Measurements from ENCODE around the gene TGIF1. TPM values are rescaled to one million over a fixed set of nuclear protein-coding genes. Genes with fewer than 3 reads are reported as not detected.

Gene TGIF1
- total and polyA plus RNA-seq, 9 of the 15 experiments (the other 6 are each of a cell fraction or from before 2014, with no cell fraction given): 16.1 to 77.7 (median 44.6) TPM

DNA sequence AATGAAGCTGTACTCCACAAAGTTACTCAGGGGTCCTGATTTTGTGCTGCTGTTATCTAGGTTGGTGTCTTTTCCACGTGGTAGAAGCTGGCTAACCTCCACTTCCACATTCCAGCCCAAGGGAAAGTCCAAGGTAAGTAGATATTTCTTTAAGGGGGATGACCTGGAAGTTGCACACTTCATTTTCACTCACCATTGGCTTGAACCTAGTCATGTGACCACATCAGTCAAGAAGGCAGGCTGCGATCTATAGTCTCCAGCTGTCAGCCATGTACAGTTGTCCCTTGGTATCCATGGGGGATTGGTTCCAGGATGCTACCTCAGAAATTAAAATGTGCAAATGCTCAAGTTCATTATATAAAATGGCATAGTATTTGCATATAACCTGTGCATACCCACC is 31.9 kb upstream of the TGIF1 start (continued):
- TF ChIP-seq RAD51 (IDR thresholded peaks at IDR 0.05; ENCODE audit: borderline replicate concordance, low read depth) (peak; percentile 62; the same call in 1 of the 2 replicates), KDM5B (IDR thresholded peaks at IDR 0.05; ENCODE audit: insufficient replicate concordance, low read depth, low read length) (no peak), SAFB (IDR thresholded peaks at IDR 0.05; ENCODE audit: borderline replicate concordance, low read depth, low read length) (no peak), EP300 (IDR thresholded peaks at IDR 0.05; ENCODE audit: low read length) (no peak), CBFA2T2 (conservative IDR thresholded peaks at IDR 0.05) (0 out of 2 replicates have a peak, but pooled peaks have one; percentile 6), ZNF695 (CRISPR knock-in tag; IDR thresholded peaks at IDR 0.05) (no peak), MBD2 (IDR thresholded peaks at IDR 0.05; ENCODE audit: borderline replicate concordance, low read depth) (no peak), ATF7 (IDR thresholded peaks at IDR 0.05) (no peak)
- TF ChIP-seq, protein P1, sequence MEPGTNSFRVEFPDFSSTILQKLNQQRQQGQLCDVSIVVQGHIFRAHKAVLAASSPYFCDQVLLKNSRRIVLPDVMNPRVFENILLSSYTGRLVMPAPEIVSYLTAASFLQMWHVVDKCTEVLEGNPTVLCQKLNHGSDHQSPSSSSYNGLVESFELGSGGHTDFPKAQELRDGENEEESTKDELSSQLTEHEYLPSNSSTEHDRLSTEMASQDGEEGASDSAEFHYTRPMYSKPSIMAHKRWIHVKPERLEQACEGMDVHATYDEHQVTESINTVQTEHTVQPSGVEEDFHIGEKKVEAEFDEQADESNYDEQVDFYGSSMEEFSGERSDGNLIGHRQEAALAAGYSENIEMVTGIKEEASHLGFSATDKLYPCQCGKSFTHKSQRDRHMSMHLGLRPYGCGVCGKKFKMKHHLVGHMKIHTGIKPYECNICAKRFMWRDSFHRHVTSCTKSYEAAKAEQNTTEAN (CRISPR knock-in tag; IDR thresholded peaks at IDR 0.05): no peak
- TF ChIP-seq, protein P2, sequence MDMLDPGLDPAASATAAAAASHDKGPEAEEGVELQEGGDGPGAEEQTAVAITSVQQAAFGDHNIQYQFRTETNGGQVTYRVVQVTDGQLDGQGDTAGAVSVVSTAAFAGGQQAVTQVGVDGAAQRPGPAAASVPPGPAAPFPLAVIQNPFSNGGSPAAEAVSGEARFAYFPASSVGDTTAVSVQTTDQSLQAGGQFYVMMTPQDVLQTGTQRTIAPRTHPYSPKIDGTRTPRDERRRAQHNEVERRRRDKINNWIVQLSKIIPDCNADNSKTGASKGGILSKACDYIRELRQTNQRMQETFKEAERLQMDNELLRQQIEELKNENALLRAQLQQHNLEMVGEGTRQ (CRISPR knock-in tag; IDR thresholded peaks at IDR 0.05): peak; percentile 26; the same call in 1 of the 2 replicates
- TF ChIP-seq, protein P3, sequence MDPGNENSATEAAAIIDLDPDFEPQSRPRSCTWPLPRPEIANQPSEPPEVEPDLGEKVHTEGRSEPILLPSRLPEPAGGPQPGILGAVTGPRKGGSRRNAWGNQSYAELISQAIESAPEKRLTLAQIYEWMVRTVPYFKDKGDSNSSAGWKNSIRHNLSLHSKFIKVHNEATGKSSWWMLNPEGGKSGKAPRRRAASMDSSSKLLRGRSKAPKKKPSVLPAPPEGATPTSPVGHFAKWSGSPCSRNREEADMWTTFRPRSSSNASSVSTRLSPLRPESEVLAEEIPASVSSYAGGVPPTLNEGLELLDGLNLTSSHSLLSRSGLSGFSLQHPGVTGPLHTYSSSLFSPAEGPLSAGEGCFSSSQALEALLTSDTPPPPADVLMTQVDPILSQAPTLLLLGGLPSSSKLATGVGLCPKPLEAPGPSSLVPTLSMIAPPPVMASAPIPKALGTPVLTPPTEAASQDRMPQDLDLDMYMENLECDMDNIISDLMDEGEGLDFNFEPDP (CRISPR knock-in tag; IDR thresholded peaks at IDR 0.05): no peak

All from K562 (cell line).